ENCODE data around the gene INMT. TPM values are rescaled to one million over a fixed set of nuclear protein-coding genes. Genes with fewer than 3 reads are reported as not detected.

Gene INMT
- polyA plus RNA-seq, 2 of the 4 experiments (the other 2 are of a cell fraction), result not detected

DNA sequence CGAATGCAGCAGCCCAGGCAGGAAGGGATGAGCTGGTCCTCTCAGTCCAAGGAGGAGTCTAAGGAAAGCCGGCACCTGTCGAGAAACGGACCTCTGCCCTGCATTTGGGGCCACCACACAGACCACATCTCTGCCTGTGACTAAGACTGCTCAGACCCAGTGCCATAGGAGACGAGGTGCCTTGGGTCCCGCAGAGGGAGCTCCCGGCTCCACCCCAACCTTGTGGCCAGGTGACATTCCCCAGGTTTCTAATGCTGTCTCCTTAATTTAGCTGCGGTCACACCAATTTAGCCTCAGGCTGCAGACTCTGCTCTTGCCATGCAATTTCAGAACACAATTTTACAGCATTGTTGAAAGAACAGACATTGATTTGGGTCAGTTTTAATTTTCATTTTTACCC lies 46.9 kb upstream of the INMT start:
- DNase-seq (ENCODE audit: low read depth in 1 of 2, low spot score in 1 of 2) (no peak), FAIRE-seq (no peak), ATAC-seq (no peak)
- Histone ChIP-seq H3K9me3 (no peaks in the 10 kb centered on the region), H3K27ac (no peak overlapping the region), H3K4me2 (no peak overlapping the region), H3K4me3 (no peak overlapping the region), H3K4me1 (no peaks in the 10 kb centered on the region)
- POLR2A ChIA-PET, result no interaction called here
- CTCF ChIA-PET, result interaction anchor here (0.5 to 3.8 kb wide), 5 partner anchors 14 to 255 kb away, joined by 3 to 20 read pairs (median 3); partner anchors contain the start of gene CRHR2
- no peak for TF ChIP-seq HOXA7 (CRISPR knock-in tag; IDR thresholded peaks at IDR 0.05)
- TF ChIP-seq RAD21 (conservative IDR thresholded peaks at IDR 0.05 in 1 of 2, IDR thresholded peaks at IDR 0.05 in 1 of 2), result no peak
- no peak for TF ChIP-seq CHD4 (IDR thresholded peaks at IDR 0.05; ENCODE audit: borderline replicate concordance)
- no peak for TF ChIP-seq MAFK (IDR thresholded peaks at IDR 0.05; ENCODE audit: partially characterized antibody)
- TF ChIP-seq, protein P1, sequence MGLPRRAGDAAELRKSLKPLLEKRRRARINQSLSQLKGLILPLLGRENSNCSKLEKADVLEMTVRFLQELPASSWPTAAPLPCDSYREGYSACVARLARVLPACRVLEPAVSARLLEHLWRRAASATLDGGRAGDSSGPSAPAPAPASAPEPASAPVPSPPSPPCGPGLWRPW (IDR thresholded peaks at IDR 0.05), result no peak
- 64% methylated on average over 7 of the region's 8 CpGs for WGBS (ENCODE audit: missing lambda C conversion rate)

DNA sequence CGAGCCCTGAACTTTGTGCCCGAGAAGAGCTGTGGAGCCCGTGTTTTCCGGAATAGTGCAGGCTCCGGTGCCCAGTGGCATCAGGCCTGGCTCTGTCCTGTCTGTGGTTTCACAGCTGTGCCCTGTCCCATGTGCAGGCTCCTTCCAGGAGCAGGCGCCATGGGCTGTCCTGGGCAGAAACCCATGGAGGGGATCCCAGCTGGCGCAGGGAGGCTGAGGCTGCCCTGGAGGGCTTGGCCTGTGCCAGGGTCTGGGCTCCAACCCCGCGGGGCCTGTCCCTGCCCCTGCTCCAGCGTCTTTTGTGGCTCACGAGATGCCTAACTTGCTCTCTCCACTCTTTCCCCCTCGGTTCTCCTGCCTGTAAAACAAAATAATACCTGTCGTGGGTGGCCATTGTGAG lies 46.3 kb upstream of the INMT start:
- WGBS (ENCODE audit: missing lambda C conversion rate), result 65% methylated on average over 13 of the region's 13 CpGs
- no peaks in the 10 kb centered on the region for H3K4me1 ChIP-seq
- POLR2A ChIA-PET, result no interaction called here
- H3K4me3 ChIP-seq, result no peak overlapping the region
- DNase-seq (ENCODE audit: low read depth in 1 of 2, low spot score in 1 of 2) (no peak), ATAC-seq (no peak), FAIRE-seq (no peak)
- H3K9me3 ChIP-seq, result no peaks in the 10 kb centered on the region
- H3K4me2 ChIP-seq, result no peak overlapping the region
- CTCF ChIA-PET, result interaction anchor here (0.5 to 1.4 kb wide), 4 partner anchors 15 to 255 kb away, joined by 3 to 4 read pairs (median 3); partner anchors contain the start of gene CRHR2
- TF ChIP-seq, protein P2, sequence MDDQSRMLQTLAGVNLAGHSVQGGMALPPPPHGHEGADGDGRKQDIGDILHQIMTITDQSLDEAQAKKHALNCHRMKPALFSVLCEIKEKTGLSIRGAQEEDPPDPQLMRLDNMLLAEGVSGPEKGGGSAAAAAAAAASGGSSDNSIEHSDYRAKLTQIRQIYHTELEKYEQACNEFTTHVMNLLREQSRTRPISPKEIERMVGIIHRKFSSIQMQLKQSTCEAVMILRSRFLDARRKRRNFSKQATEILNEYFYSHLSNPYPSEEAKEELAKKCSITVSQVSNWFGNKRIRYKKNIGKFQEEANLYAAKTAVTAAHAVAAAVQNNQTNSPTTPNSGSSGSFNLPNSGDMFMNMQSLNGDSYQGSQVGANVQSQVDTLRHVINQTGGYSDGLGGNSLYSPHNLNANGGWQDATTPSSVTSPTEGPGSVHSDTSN (IDR thresholded peaks at IDR 0.05), result no peak
- no peak for TF ChIP-seq RAD21 (conservative IDR thresholded peaks at IDR 0.05 in 1 of 2, IDR thresholded peaks at IDR 0.05 in 1 of 2)
- TF ChIP-seq RARB (CRISPR knock-in tag; IDR thresholded peaks at IDR 0.05), result no peak
- no peak for TF ChIP-seq HOXB13 (CRISPR knock-in tag; IDR thresholded peaks at IDR 0.05; ENCODE audit: low read depth)
- no peak for TF ChIP-seq RCOR1 (IDR thresholded peaks at IDR 0.05; ENCODE audit: low read depth, low read length)
- TF ChIP-seq EP300 (IDR thresholded peaks at IDR 0.05), result no peak
- no peak for TF ChIP-seq CBX2 (IDR thresholded peaks at IDR 0.05; ENCODE audit: borderline replicate concordance, low read depth)
- TF ChIP-seq EHF (CRISPR knock-in tag; IDR thresholded peaks at IDR 0.05), result no peak
- TF ChIP-seq, protein P3, sequence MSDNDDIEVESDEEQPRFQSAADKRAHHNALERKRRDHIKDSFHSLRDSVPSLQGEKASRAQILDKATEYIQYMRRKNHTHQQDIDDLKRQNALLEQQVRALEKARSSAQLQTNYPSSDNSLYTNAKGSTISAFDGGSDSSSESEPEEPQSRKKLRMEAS (IDR thresholded peaks at IDR 0.05), result no peak
- TF ChIP-seq FOSB (CRISPR knock-in tag; IDR thresholded peaks at IDR 0.05), result no peak
- no peak for TF ChIP-seq NR3C1 (IDR thresholded peaks at IDR 0.05)
- no peak for TF ChIP-seq JUN (IDR thresholded peaks at IDR 0.05)
- TF ChIP-seq ZC3H11A (IDR thresholded peaks at IDR 0.05), result no peak
- no peak for TF ChIP-seq POLR2A (IDR thresholded peaks at IDR 0.05; ENCODE audit: low read length)
- TF ChIP-seq, protein P4, sequence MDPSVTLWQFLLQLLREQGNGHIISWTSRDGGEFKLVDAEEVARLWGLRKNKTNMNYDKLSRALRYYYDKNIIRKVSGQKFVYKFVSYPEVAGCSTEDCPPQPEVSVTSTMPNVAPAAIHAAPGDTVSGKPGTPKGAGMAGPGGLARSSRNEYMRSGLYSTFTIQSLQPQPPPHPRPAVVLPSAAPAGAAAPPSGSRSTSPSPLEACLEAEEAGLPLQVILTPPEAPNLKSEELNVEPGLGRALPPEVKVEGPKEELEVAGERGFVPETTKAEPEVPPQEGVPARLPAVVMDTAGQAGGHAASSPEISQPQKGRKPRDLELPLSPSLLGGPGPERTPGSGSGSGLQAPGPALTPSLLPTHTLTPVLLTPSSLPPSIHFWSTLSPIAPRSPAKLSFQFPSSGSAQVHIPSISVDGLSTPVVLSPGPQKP (IDR thresholded peaks at IDR 0.05; ENCODE audit: low read depth, low read length), result no peak
- TF ChIP-seq MYC (IDR thresholded peaks at IDR 0.05; ENCODE audit: borderline replicate concordance, low read length), result no peak
- no peak for TF ChIP-seq HEYL (CRISPR knock-in tag; IDR thresholded peaks at IDR 0.05)
- H3K27ac ChIP-seq, result no peak overlapping the region

DNA sequence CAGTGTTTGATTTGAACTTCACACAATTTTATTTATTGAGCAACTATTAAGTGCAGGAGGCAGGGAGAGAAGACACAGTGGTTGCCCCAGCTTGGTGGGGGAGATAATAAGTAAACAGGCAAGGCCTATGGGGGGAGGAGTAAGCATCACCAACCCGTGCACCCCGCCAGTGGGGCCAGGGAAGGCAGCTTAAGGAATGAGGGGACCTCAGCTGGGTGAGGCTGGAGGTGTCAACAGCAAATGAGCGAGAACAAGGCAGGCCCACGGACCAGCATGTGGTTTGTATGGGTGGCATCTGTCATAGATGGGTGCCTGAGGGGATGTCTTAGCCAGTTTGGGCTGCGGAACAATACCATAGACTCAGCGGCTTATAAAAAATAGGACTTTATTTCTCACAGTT lies 45.6 kb upstream of the INMT start:
- no peak for ATAC-seq
- Histone ChIP-seq H3K4me2 (no peak overlapping the region), H3K4me3 (no peak overlapping the region), H3K4me1 (no peaks in the 10 kb centered on the region), H3K9me3 (no peaks in the 10 kb centered on the region), H3K27ac (no peak overlapping the region)
- ChIA-PET POLR2A (no interaction called here), CTCF (no interaction called here)
- DNase-seq (ENCODE audit: low read depth in 1 of 2, low spot score in 1 of 2), result no peak
- no peak for FAIRE-seq
- 65% methylated on average over 6 of the region's 6 CpGs for WGBS (ENCODE audit: missing lambda C conversion rate)
- TF ChIP-seq JUN (IDR thresholded peaks at IDR 0.05), result no peak
- TF ChIP-seq CEBPB (IDR thresholded peaks at IDR 0.05), result no peak
- TF ChIP-seq FOSL2 (IDR thresholded peaks at IDR 0.05), result no peak
- TF ChIP-seq FOSL2 (CRISPR knock-in tag; IDR thresholded peaks at IDR 0.05), result no peak
- TF ChIP-seq, protein P1 (IDR thresholded peaks at IDR 0.05), result no peak
- TF ChIP-seq CBX8 (IDR thresholded peaks at IDR 0.05), result no peak
- TF ChIP-seq POLR2A (IDR thresholded peaks at IDR 0.05; ENCODE audit: low read length), result no peak
- TF ChIP-seq MYC (IDR thresholded peaks at IDR 0.05; ENCODE audit: borderline replicate concordance, low read length), result no peak
- no peak for TF ChIP-seq HOXB5 (CRISPR knock-in tag; IDR thresholded peaks at IDR 0.05)
- TF ChIP-seq, protein P5, sequence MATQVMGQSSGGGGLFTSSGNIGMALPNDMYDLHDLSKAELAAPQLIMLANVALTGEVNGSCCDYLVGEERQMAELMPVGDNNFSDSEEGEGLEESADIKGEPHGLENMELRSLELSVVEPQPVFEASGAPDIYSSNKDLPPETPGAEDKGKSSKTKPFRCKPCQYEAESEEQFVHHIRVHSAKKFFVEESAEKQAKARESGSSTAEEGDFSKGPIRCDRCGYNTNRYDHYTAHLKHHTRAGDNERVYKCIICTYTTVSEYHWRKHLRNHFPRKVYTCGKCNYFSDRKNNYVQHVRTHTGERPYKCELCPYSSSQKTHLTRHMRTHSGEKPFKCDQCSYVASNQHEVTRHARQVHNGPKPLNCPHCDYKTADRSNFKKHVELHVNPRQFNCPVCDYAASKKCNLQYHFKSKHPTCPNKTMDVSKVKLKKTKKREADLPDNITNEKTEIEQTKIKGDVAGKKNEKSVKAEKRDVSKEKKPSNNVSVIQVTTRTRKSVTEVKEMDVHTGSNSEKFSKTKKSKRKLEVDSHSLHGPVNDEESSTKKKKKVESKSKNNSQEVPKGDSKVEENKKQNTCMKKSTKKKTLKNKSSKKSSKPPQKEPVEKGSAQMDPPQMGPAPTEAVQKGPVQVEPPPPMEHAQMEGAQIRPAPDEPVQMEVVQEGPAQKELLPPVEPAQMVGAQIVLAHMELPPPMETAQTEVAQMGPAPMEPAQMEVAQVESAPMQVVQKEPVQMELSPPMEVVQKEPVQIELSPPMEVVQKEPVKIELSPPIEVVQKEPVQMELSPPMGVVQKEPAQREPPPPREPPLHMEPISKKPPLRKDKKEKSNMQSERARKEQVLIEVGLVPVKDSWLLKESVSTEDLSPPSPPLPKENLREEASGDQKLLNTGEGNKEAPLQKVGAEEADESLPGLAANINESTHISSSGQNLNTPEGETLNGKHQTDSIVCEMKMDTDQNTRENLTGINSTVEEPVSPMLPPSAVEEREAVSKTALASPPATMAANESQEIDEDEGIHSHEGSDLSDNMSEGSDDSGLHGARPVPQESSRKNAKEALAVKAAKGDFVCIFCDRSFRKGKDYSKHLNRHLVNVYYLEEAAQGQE (IDR thresholded peaks at IDR 0.05), result no peak
- no peak for TF ChIP-seq EP300 (IDR thresholded peaks at IDR 0.05)
- TF ChIP-seq NPAS2 (CRISPR knock-in tag; IDR thresholded peaks at IDR 0.05; ENCODE audit: borderline replicate concordance), result no peak
- no peak for TF ChIP-seq KDM5A (IDR thresholded peaks at IDR 0.05)
- no peak for TF ChIP-seq KDM1A (IDR thresholded peaks at IDR 0.05; ENCODE audit: low read depth)
- no peak for TF ChIP-seq FOSB (CRISPR knock-in tag; IDR thresholded peaks at IDR 0.05)
- TF ChIP-seq PHF8 (IDR thresholded peaks at IDR 0.05; ENCODE audit: borderline replicate concordance, low read depth), result no peak
